GM12891 (cell line): ENCODE results near the gene DMBX1. TPM values are rescaled to one million over a fixed set of nuclear protein-coding genes. Genes with fewer than 3 reads are reported as not detected.

Source experiments
- DNase-seq: peaks from one replicate; pipeline ENCODE4 v3.0.0; 2011; ENCODE audit warnings: low spot score; ENCODE audit not compliant: insufficient read length
- FAIRE-seq: peaks from 2 replicates; lab custom pipeline; 2011; peaks lifted over from hg19 to GRCh38; lab: Jason Lieb, UNC
- PAX5 ChIP-seq: IDR thresholded peaks from 2 replicates; pipeline ENCODE4 v1.6.1; 2011; ENCODE audit warnings: low read length, moderate library complexity, mild to moderate bottlenecking; ENCODE audit not compliant: insufficient read depth, severe bottlenecking
- POLR2A ChIP-seq: IDR thresholded peaks from 2 replicates; pipeline ENCODE4 v1.6.1; 2011; ENCODE audit warnings: low read depth, low read length, control low read depth
- POLR2AphosphoS5 ChIP-seq: IDR thresholded peaks from 2 replicates; pipeline ENCODE4 v1.6.1; 2011; ENCODE audit warnings: low read depth, low read length, control low read depth
- POU2F2 ChIP-seq: IDR thresholded peaks from 2 replicates; pipeline ENCODE4 v1.6.1; 2011; ENCODE audit warnings: low read depth, mild to moderate bottlenecking, control low read depth, low read length, moderate library complexity
- SPI1 ChIP-seq: IDR thresholded peaks from 2 replicates; pipeline ENCODE4 v1.6.1; 2011; ENCODE audit warnings: low read depth, low read length, control low read depth
- TAF1 ChIP-seq: IDR thresholded peaks from 2 replicates; pipeline ENCODE4 v1.6.1; 2011; ENCODE audit warnings: low read depth, low read length, control low read depth
- polyA plus RNA-seq: library from polyadenylated mRNA; unstranded; fragments of >200 nt; gene quantifications from one replicate; pipeline ENCODE4 v1.2.1, GENCODE V29; 2012; ENCODE audit warnings: low read depth, missing spikeins, inconsistent platforms; ENCODE audit not compliant: missing spikeins

DMBX1 gene
- polyA plus RNA-seq = not detected

- TF ChIP-seq POLR2A (no peak), PAX5 (no peak), TAF1 (no peak), SPI1 (no peak), POU2F2 (no peak), POLR2AphosphoS5 (no peak)
- DNase-seq (peak; percentile 67), FAIRE-seq (no peak)
Observed at GRCh38 chr1:46489638-46490405, at the start of gene DMBX1. Gene DMBX1 (plus strand): TSS chr1:46489836. CDS start chr1:46507011, 17,175 bp downstream.

DNA sequence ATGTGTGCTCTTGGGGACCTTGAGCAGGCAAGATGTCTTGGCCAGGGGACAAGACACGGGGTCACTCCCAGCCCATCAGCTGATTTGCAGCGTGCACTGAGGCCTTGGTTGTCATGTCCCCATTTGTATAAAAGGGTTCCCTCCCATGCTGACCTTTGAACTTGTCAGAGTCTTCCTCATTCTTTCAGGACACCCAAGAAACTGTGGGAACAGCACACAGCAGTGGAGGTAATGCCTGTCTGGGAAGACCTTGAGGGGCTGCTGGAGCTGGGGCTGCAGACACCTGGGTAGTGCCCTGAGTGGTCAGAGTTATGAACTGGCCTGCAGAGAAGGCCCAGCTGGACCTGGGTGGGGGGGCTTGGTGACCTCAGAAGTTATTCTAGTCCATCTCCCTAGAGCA lies 49.2 kb upstream of the DMBX1 start:
- no peak for DNase-seq
- TF ChIP-seq POU2F2 (no peak), PAX5 (no peak), SPI1 (no peak), POLR2A (no peak), TAF1 (no peak), POLR2AphosphoS5 (no peak)
- no peak for FAIRE-seq

DNA sequence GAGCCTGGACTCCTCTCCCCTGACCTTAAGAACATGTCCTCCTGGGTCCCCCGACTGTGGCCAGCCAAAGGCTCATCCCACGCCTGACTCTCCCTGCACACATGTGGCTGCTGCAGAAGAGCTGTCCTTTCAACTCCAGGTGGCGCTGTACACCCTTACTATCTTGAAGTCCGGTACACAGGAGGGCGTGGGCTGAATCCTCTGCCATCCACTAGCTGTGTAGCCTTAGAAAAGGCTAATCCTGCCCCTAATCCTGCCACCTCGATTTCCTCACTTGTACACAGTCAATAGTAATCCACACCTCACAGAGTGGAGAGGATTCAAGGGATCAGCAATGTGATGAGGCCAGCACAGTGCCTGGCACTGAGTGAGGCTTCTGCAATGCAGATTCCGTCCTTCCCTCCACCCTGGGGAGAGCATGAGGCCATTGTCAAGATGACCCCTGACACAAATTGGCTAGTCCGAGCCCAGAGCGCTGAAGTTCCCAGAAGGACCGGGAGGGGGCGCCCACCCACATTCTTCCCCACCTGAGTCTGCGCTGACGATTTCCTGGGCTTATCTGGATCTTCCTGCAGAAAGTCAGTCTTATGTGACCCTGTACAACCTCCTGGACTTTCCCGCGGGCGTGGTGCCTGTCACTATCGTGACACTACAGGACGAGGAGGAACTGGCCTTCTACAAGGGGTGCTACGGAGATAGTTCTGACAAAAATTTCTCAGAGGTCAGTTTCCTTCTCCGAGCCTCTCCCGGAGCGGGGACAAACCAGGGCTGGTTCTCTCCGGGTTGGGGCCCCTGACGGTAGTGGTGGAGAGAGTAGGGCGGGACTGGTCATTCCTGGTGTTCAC lies 47.1 kb upstream of the DMBX1 start:
- DNase-seq (peak; percentile 54), FAIRE-seq (peak; percentile 81)
- TF ChIP-seq SPI1 = no peak
- no peak for TF ChIP-seq POLR2A
- TF ChIP-seq POU2F2 = no peak
- TF ChIP-seq POLR2AphosphoS5 = no peak
- no peak for TF ChIP-seq PAX5
- TF ChIP-seq TAF1 = no peak

DNA sequence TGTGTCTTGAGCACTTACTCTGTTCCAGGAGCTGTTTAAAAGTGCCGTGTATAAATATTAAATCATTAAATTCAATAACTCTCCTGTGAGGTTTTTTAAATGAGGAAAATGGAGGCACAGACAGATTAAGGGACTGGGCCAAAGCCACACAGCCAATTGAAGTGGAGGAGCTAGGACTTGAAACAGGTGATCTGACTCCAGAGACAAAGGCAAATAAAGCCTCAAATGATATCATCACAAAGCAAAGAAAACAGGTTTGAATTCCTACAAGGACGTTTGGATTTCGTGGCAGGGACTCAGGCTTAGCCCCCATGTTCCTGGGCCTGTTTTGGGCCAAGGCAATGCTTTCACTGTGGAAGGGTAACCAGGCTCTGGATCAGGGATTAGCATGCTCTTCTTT lies 45.2 kb upstream of the DMBX1 start:
- FAIRE-seq (no peak), DNase-seq (no peak)
- TF ChIP-seq PAX5 (no peak), SPI1 (no peak), POU2F2 (no peak)

DNA sequence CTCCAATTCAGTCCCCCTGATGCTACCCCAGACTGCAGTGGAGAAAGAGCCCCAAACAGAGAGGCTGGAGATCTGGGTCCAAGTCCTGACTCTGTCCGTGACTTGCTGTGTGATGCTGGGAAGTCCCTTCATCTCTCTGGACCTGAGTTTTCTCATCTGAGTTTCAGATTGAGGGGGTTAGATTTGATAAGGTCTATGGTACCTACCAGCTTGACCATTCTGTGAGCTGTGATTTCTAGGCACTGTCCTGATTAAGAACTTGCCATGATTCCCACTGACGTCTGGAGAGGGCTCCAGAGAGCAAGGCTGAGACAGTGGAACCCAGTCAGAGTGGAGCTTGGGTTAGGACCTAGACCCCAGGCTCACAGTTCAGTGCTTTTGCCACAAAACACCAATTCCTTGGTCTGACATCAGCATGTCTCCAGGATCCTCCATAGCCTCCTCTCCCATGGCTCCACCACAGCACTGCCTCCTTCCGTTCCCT lies 43.8 kb upstream of the DMBX1 start:
- no peak for FAIRE-seq
- no peak for DNase-seq
- TF ChIP-seq SPI1 (no peak), PAX5 (no peak), POU2F2 (no peak), POLR2AphosphoS5 (no peak), TAF1 (no peak)

DNA sequence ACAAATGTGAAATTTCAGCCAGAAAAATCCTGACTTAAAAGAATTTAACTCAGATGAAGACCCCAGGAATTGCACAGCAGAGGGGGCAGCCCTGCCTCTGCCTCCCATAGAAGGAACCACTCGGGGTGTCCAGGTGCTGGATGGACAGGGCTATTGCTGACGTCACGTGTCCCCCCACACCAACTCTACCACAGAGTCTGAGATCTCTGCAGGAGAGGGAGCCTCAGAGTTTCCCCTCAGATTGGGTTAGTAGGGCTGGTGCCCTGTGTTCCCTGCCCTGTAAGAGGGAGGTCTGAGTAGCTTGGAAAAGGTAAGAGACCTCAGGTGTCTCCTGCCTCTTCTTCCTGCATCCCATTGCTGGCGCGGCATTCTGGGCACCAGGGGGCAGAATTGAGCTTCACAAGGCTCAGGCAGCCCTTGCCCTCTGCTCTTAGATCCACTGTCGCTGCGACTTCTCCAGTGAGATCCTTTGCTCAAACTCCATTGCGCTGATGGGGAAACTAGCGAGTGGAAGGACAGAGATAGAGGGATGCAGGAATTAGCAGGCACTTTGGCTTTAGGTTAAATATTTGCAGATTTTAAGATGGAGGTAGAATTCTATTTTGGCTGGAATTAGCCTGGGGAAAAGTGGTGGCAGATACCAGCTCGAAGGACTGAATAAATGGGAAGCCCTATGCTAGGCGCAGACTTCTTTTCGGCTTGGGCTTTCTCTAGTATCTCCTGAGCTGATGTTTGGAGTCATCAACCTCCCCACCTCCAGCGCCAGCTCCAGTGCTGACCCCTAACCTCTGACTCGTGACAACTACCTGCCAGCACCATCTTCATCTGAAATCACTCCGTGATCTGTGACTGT lies 42.8 kb upstream of the DMBX1 start:
- DNase-seq = peak; percentile 62
- TF ChIP-seq PAX5 = no peak
- TF ChIP-seq TAF1 = no peak
- no peak for TF ChIP-seq SPI1
- no peak for TF ChIP-seq POLR2AphosphoS5
- TF ChIP-seq POU2F2 = no peak
- no peak for TF ChIP-seq POLR2A
- FAIRE-seq = peak; percentile 76

DNA sequence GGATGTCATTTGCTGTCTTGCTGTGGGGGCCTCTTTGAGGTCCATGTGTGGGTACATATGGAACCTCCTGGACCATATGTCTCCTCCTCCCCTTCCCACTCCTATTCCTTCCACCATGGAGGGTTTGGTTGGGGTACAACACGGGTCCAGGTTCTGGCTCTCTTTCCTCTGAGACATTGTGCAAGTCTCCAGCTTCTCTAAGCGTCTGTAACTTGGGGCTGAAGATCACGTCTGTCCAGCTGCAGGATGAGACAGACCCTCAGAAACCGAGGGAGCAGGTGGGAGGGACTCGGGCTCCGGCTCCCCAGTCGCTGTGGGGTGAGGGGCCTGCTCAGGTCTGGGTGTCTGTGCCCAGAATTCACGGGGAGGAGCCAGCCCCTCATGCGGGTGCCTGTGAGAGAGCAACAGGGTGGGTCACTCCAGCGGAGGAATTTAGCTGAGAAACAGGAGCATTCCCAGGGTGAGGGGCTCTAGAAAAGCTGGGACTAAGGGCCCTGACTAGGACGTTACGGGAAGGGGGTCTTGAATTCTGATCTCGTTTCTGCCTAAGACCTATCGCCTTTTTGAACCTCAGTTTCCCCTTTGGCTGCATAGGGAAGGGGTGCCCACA lies 42.0 kb upstream of the DMBX1 start:
- FAIRE-seq (no peak), DNase-seq (no peak)
- TF ChIP-seq TAF1 (no peak), POLR2AphosphoS5 (no peak), PAX5 (no peak), POLR2A (no peak), POU2F2 (no peak), SPI1 (no peak)

GRCh38 chr1:46448109-46448911 lies 41.3 kb upstream of the DMBX1 start:
- TF ChIP-seq SPI1 (no peak), POLR2A (no peak), POU2F2 (no peak), TAF1 (no peak), PAX5 (no peak), POLR2AphosphoS5 (no peak)
- DNase-seq = no peak
- FAIRE-seq = no peak
